GM03348 (cell line): ENCODE results near the gene BACH2.
A peak's percentile ranks its signal among the peaks of the same experiment; 100 is the strongest.
"Not testable (repeated sequence)": the region's sequence is repeated elsewhere in the genome, so short reads cannot be mapped to it uniquely, and the experiment has no call there.

ENCODE experiments used
- DNase-seq: peaks from one replicate; pipeline ENCODE4 v3.0.0; 2012; ENCODE audit warnings: low spot score

The BACH2 gene

GRCh38 chr6:90123831-90124230, 172.8 kb downstream of the BACH2 start:
- DNase-seq = no peak

GRCh38 chr6:90121982-90122381, 174.7 kb downstream of the BACH2 start:
- no peak for DNase-seq

- no peak for DNase-seq
These were observed 176.3 kb downstream of the BACH2 start for GRCh38 chr6:90120327-90120726.

- DNase-seq = no peak
These were observed 177.0 kb downstream of the BACH2 start for GRCh38 chr6:90119618-90120017.

- no peak for DNase-seq
These were observed 178.1 kb downstream of the BACH2 start for GRCh38 chr6:90118581-90118980.

GRCh38 chr6:90118069-90118468, 178.6 kb downstream of the BACH2 start:
- DNase-seq = no peak

GRCh38 chr6:90116126-90116525, 180.5 kb downstream of the BACH2 start:
- not testable (repeated sequence) for DNase-seq

GRCh38 chr6:90113389-90113788, 183.3 kb downstream of the BACH2 start:
- DNase-seq = no peak

GRCh38 chr6:90111387-90111786, 185.3 kb downstream of the BACH2 start:
- DNase-seq = no peak

GRCh38 chr6:90110971-90111370, 185.7 kb downstream of the BACH2 start:
- DNase-seq = no peak

- no peak for DNase-seq
These were observed 187.5 kb downstream of the BACH2 start for GRCh38 chr6:90109141-90109540.

- no peak for DNase-seq
These were observed 188.8 kb downstream of the BACH2 start for GRCh38 chr6:90107771-90108282.

GRCh38 chr6:90107371-90107770, 189.3 kb downstream of the BACH2 start:
- DNase-seq = no peak

GRCh38 chr6:90106449-90106848, 190.2 kb downstream of the BACH2 start:
- DNase-seq = no peak

- DNase-seq = no peak
These were observed 191.0 kb downstream of the BACH2 start for GRCh38 chr6:90105506-90106170.

GRCh38 chr6:90103056-90103800, 193.4 kb downstream of the BACH2 start:
- no peak for DNase-seq

- DNase-seq = no peak
These were observed 195.2 kb downstream of the BACH2 start for GRCh38 chr6:90101403-90101802.

GRCh38 chr6:90100059-90100665, 196.5 kb downstream of the BACH2 start:
- no peak for DNase-seq

- DNase-seq = no peak
These were observed 198.0 kb downstream of the BACH2 start for GRCh38 chr6:90098627-90099026.

- peak; percentile 84 for DNase-seq
These were observed 198.6 kb downstream of the BACH2 start for GRCh38 chr6:90098001-90098531.

GRCh38 chr6:90097356-90097755, 199.3 kb downstream of the BACH2 start:
- no peak for DNase-seq

- DNase-seq = no peak
These were observed 199.8 kb downstream of the BACH2 start for GRCh38 chr6:90096818-90097217.

GRCh38 chr6:90095788-90096187, 200.9 kb downstream of the BACH2 start:
- no peak for DNase-seq
